Endothelial cell of umbilical vein (primary cell): ENCODE results near the gene ITPR1. TPM values are rescaled to one million over a fixed set of nuclear protein-coding genes. Genes with fewer than 3 reads are reported as not detected.

Experiments used
- BruUV-seq: library from RNA; stranded (reverse); fragments of 400-500 nt; replicated peaks from 2 replicates; lab custom pipeline; 2021; lab: Mats Ljungman, UMichigan
- CTCF ChIA-PET: fragments of 300-600, 350-600 bp; sonication (Branson Sonifier 250); formaldehyde crosslinking; loops from one replicate; lab custom pipeline; 2021; ENCODE audit warnings: antibody characterized with exemption, inconsistent platforms; lab: Charles Lee
- POLR2A ChIA-PET: fragments of 300-600, 350-600 bp; sonication (Branson Sonifier 250); formaldehyde crosslinking; loops from one replicate; lab custom pipeline; 2021; ENCODE audit warnings: antibody characterized with exemption, inconsistent platforms; lab: Charles Lee
- DNase-seq: peaks from one replicate; pipeline ENCODE4 v3.0.0-alpha.2; 2011; ENCODE audit warnings: low read depth, low spot score
- FAIRE-seq: peaks from 2 replicates; lab custom pipeline; 2011; peaks lifted over from hg19 to GRCh38; lab: Jason Lieb, UNC
- H2AFZ ChIP-seq: 2 replicates; pipeline ENCODE4 v1.6.0; 2012; ENCODE audit warnings: low read depth, low read length, control low read depth, inconsistent platforms
- H3K27ac ChIP-seq: 2 replicates; pipeline ENCODE4 v1.5.1; 2011; ENCODE audit warnings: low read depth, mild to moderate bottlenecking, control low read depth, low read length, moderate library complexity; ENCODE audit not compliant: insufficient read depth
- H3K27me3 ChIP-seq, 2 experiments: 2 replicates each; pipeline versions ENCODE4 v1.6.0 to v1.6.1; 2011; ENCODE audit warnings: low read length in 2 of 2, mixed read lengths in 1 of 2; ENCODE audit not compliant: control insufficient read depth in 2 of 2, insufficient read depth in 2 of 2
- H3K36me3 ChIP-seq, 2 experiments: 2 replicates in 1 of 2; 3 replicates in 1 of 2; pipeline ENCODE4 v1.5.1; 2011; ENCODE audit warnings: low read length in 2 of 2, mild to moderate bottlenecking in 1 of 2, moderate library complexity in 1 of 2; ENCODE audit not compliant: control insufficient read depth in 2 of 2, insufficient read depth in 2 of 2; ENCODE audit errors: extremely low read depth in 1 of 2
- H3K4me1 ChIP-seq: 3 replicates; pipeline ENCODE4 v1.5.1; 2011; ENCODE audit warnings: mild to moderate bottlenecking, low read length; ENCODE audit not compliant: control insufficient read depth, insufficient read depth; ENCODE audit errors: extremely low read depth
- H3K4me2 ChIP-seq: 2 replicates; pipeline ENCODE4 v1.6.1; 2011; ENCODE audit warnings: low read length, control low read depth, mixed read lengths; ENCODE audit not compliant: insufficient read depth
- H3K4me3 ChIP-seq, 3 experiments: fragments of 200-600 bp in 1 of 3; sonication (generic), shearing (Covaris generic) in 1 of 3; replicated peaks in 1 of 3; 2 replicates each; pipeline ENCODE4 v1.5.1; 2011 to 2016; ENCODE audit warnings: control low read depth in 3 of 3, low read length in 3 of 3, mild to moderate bottlenecking in 2 of 3, inconsistent platforms in 1 of 3, low read depth in 1 of 3, moderate library complexity in 1 of 3; ENCODE audit not compliant: insufficient read depth in 1 of 3
- H3K79me2 ChIP-seq: 2 replicates; pipeline ENCODE4 v1.6.0; 2012; ENCODE audit warnings: low read length, inconsistent platforms; ENCODE audit not compliant: control insufficient read depth, insufficient read depth
- H3K9ac ChIP-seq: replicated peaks from 2 replicates; pipeline ENCODE3; 2011; ENCODE audit warnings: low read length, control low read depth; ENCODE audit not compliant: insufficient read depth; ENCODE audit errors: extremely low read depth
- H3K9me1 ChIP-seq: replicated peaks from 3 replicates; pipeline ENCODE4 v1.6.0; 2011; ENCODE audit warnings: mild to moderate bottlenecking, low read length; ENCODE audit not compliant: control insufficient read depth, insufficient read depth; ENCODE audit errors: extremely low read depth
- H3K9me3 ChIP-seq: replicated peaks from 2 replicates; pipeline ENCODE4 v1.5.1; 2012; ENCODE audit warnings: low read length, inconsistent platforms; ENCODE audit not compliant: control insufficient read depth, insufficient read depth
- H4K20me1 ChIP-seq: replicated peaks from 2 replicates; pipeline ENCODE3; 2011; ENCODE audit warnings: mild to moderate bottlenecking, low read length; ENCODE audit not compliant: control insufficient read depth, insufficient read depth; ENCODE audit errors: extremely low read depth
- EZH2 ChIP-seq: IDR thresholded peaks from 2 replicates; pipeline ENCODE4 v1.6.1; 2012; ENCODE audit warnings: borderline replicate concordance, low read depth, mild to moderate bottlenecking, moderate library complexity, low read length, inconsistent platforms; ENCODE audit not compliant: severe bottlenecking
- FOS ChIP-seq: IDR thresholded peaks from 2 replicates; pipeline ENCODE4 v1.6.1; 2011; ENCODE audit warnings: mild to moderate bottlenecking, low read length, moderate library complexity, borderline replicate concordance; ENCODE audit not compliant: insufficient read depth
- GATA2 ChIP-seq: IDR thresholded peaks from 2 replicates; pipeline ENCODE4 v1.7.0; 2011; ENCODE audit warnings: low read depth, mild to moderate bottlenecking, moderate library complexity, mixed read lengths, low read length; ENCODE audit not compliant: insufficient read length, insufficient read depth
- JUN ChIP-seq: IDR thresholded peaks from 2 replicates; pipeline ENCODE4 v1.6.1; 2011; ENCODE audit warnings: borderline replicate concordance, low read depth; ENCODE audit not compliant: insufficient read length, insufficient read depth
- MYC ChIP-seq: IDR thresholded peaks from one replicate; pipeline ENCODE4 v1.6.1; 2011; ENCODE audit warnings: mild to moderate bottlenecking, low read depth, low read length
- POLR2A ChIP-seq: IDR thresholded peaks from 2 replicates; pipeline ENCODE4 v1.6.1; 2012; ENCODE audit warnings: low read depth, mild to moderate bottlenecking, control low read depth, low read length
- POLR2AphosphoS5 ChIP-seq: IDR thresholded peaks from 2 replicates; pipeline ENCODE4 v1.6.1; 2012; ENCODE audit warnings: low read depth, mild to moderate bottlenecking, control low read depth, low read length, moderate library complexity; ENCODE audit not compliant: insufficient read depth
- dilution Hi-C: fragments of 300-500 bp; cut with MboI; formaldehyde crosslinking; loops from one replicate; pipeline ENCODE4 v1.15.0; 2019; ENCODE audit warnings: low sequenced_read_pairs; ENCODE audit not compliant: extremely low pct_ligation_motif_present
- intact Hi-C: fragments of 100-400 bp; cut with micrococcal nuclease; formaldehyde crosslinking; loops from one replicate; pipeline ENCODE4 v1.10.0; 2022
- polyA plus RNA-seq, 4 experiments: library from polyadenylated mRNA; depleted of rRNA in 3 of 4; stranded (reverse) in 3 of 4; unstranded in 1 of 4; fragments of >200 nt; gene quantifications; 2 replicates each; pipeline versions ENCODE4 v1.2.1 to v1.2.3, GENCODE V29; 2011 to 2012; ENCODE audit warnings: missing spikeins in 1 of 4
- total RNA-seq: library from RNA; stranded (reverse); gene quantifications from 2 replicates; pipeline ENCODE4 v1.2.3, GENCODE V29; 2021
- TF ChIP-seq, protein P1 (sequence below), 2 donors: IDR thresholded peaks; 1 replicate in 1 of 2; 2 replicates in 1 of 2; pipeline ENCODE4 v1.5.1; 2011; ENCODE audit warnings: low read length in 2 of 2, mild to moderate bottlenecking in 2 of 2, moderate library complexity in 2 of 2, control low read depth in 1 of 2, inconsistent platforms in 1 of 2, low read depth in 1 of 2; ENCODE audit not compliant: insufficient read depth in 1 of 2; ENCODE audit errors: extremely low read depth in 1 of 2
- TF ChIP-seq, protein P2 (sequence below): IDR thresholded peaks from 2 replicates; pipeline ENCODE4 v1.6.1; 2011; ENCODE audit not compliant: insufficient read depth, insufficient read length

Gene ITPR1
- total and polyA plus RNA-seq, 2 donors (not counting 3 experiments of a cell fraction or from before 2014, with no cell fraction given): 5.1 to 16.1 TPM

- Histone ChIP-seq H3K4me2 (no peak overlapping the region), H3K36me3 (no peaks in the 10 kb centered on the region), H3K4me1 (no peaks in the 10 kb centered on the region), H3K9me1 (no peaks in the 10 kb centered on the region), H3K27me3 (peaks cover 0 to 2% of the 10 kb centered on the region in 2 experiments), H3K4me3 (no peak overlapping the region), H3K27ac (no peak overlapping the region), H2AFZ (no peak overlapping the region), H3K9me3 (no peaks in the 10 kb centered on the region), H3K79me2 (no peaks in the 10 kb centered on the region), H4K20me1 (no peaks in the 10 kb centered on the region), H3K9ac (no peak overlapping the region)
- intact Hi-C loops: no loop called here
- dilution Hi-C loops: no loop called here
- ChIA-PET CTCF (interaction anchor here (3.2 kb wide), 1 partner anchor 10 kb away, joined by 20 read pairs; no protein-coding TSS in a partner anchor), POLR2A (no interaction called here)
- DNase-seq (no peak), FAIRE-seq (no peak)
- no TSS peak for BruUV-seq
- TF ChIP-seq JUN (no peak), FOS (no peak), POLR2AphosphoS5 (no peak), GATA2 (no peak), EZH2 (no peak), MYC (no peak), POLR2A (no peak)
- TF ChIP-seq, protein P1, sequence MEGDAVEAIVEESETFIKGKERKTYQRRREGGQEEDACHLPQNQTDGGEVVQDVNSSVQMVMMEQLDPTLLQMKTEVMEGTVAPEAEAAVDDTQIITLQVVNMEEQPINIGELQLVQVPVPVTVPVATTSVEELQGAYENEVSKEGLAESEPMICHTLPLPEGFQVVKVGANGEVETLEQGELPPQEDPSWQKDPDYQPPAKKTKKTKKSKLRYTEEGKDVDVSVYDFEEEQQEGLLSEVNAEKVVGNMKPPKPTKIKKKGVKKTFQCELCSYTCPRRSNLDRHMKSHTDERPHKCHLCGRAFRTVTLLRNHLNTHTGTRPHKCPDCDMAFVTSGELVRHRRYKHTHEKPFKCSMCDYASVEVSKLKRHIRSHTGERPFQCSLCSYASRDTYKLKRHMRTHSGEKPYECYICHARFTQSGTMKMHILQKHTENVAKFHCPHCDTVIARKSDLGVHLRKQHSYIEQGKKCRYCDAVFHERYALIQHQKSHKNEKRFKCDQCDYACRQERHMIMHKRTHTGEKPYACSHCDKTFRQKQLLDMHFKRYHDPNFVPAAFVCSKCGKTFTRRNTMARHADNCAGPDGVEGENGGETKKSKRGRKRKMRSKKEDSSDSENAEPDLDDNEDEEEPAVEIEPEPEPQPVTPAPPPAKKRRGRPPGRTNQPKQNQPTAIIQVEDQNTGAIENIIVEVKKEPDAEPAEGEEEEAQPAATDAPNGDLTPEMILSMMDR (IDR thresholded peaks at IDR 0.05; ENCODE audit: extremely low read depth in 1 of 2, insufficient read depth in 1 of 2, low read depth in 1 of 2, low read length in 2 of 2): no peak
- TF ChIP-seq, protein P2, sequence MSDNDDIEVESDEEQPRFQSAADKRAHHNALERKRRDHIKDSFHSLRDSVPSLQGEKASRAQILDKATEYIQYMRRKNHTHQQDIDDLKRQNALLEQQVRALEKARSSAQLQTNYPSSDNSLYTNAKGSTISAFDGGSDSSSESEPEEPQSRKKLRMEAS: no peak
These were observed 130.4 kb downstream of the ITPR1 start for GRCh38 chr3:4623421-4623999.
